K562 (cell line): ENCODE data around the gene ATL1. TPM values are rescaled to one million over a fixed set of nuclear protein-coding genes. Genes with fewer than 3 reads are reported as not detected.

Experiments used
- ARHGAP35 ChIP-seq: fragments of 450-650 bp; IDR thresholded peaks from 2 replicates; pipeline ENCODE4 v1.6.1; 2018; ENCODE audit not compliant: partially characterized antibody
- BHLHE40 ChIP-seq: IDR thresholded peaks from 2 replicates; pipeline ENCODE4 v1.6.1; 2011; ENCODE audit warnings: low read length, improper control_type of control experiment
- CHD4 ChIP-seq: fragments of 200-600 bp; sonication (generic); IDR thresholded peaks from 3 replicates; pipeline ENCODE4 v1.6.1; 2012; ENCODE audit warnings: low read depth, mild to moderate bottlenecking, mixed read lengths, low read length, inconsistent platforms; ENCODE audit not compliant: insufficient read depth, insufficient replicate concordance, poor library complexity, severe bottlenecking
- ELF2 ChIP-seq: fragments of 250-450 bp; sonication (Bioruptor Pico); IDR thresholded peaks from 2 replicates; pipeline ENCODE4 v1.5.0; 2021; ENCODE audit warnings: mild to moderate bottlenecking
- ETV5 ChIP-seq: sonication (generic); formaldehyde crosslinking; IDR thresholded peaks from 2 replicates; pipeline ENCODE4 v1.4.0; 2020; ENCODE audit warnings: low read depth, mild to moderate bottlenecking, missing genetic modification reagents
- FIP1L1 ChIP-seq: fragments of 200-400 bp; formaldehyde crosslinking; IDR thresholded peaks from 2 replicates; pipeline ENCODE4 v1.6.1; 2018; ENCODE audit warnings: mild to moderate bottlenecking, low read depth, low read length; ENCODE audit not compliant: poor library complexity, severe bottlenecking
- FOXK1 ChIP-seq: sonication (generic); formaldehyde crosslinking; IDR thresholded peaks from 2 replicates; pipeline ENCODE4 v1.8.0; 2022; ENCODE audit warnings: missing genetic modification reagents, mild to moderate bottlenecking, borderline replicate concordance
- GTF2A2 ChIP-seq: IDR thresholded peaks from 2 replicates; pipeline ENCODE4 v1.6.1; 2016; ENCODE audit warnings: mild to moderate bottlenecking, missing genetic modification characterization, missing compliant biosample characterization
- IRF2 ChIP-seq: sonication (generic); formaldehyde crosslinking; IDR thresholded peaks from 2 replicates; pipeline ENCODE4 v1.8.1; 2022; ENCODE audit warnings: mild to moderate bottlenecking, missing genetic modification reagents
- MYNN ChIP-seq, 2 experiments: sonication (generic); formaldehyde crosslinking in 1 of 2; IDR thresholded peaks; 2 replicates each; pipeline versions ENCODE4 v1.5.0 to v1.6.1; 2016 to 2020; ENCODE audit warnings: antibody characterized with exemption in 1 of 2, missing genetic modification reagents in 1 of 2
- POLR2A ChIP-seq: fragments of 450-650 bp; conservative IDR thresholded peaks from 2 replicates; pipeline ENCODE4 v1.6.1; 2016
- POU5F1 ChIP-seq: fragments of 150-350 bp; IDR thresholded peaks from 2 replicates; pipeline ENCODE4 v1.6.1; 2014; ENCODE audit warnings: borderline replicate concordance, low read length, low read depth, mild to moderate bottlenecking; ENCODE audit not compliant: partially characterized antibody
- RB1 ChIP-seq: fragments of 450-650 bp; IDR thresholded peaks from 2 replicates; pipeline ENCODE4 v1.6.1; 2017; ENCODE audit warnings: low read depth, mild to moderate bottlenecking
- RBFOX2 ChIP-seq: fragments of 200-400 bp; formaldehyde crosslinking; IDR thresholded peaks from 2 replicates; pipeline ENCODE4 v1.6.1; 2017; ENCODE audit warnings: low read depth, mild to moderate bottlenecking, low read length, moderate library complexity
- RBM14 ChIP-seq: fragments of 200-400 bp; formaldehyde crosslinking; IDR thresholded peaks from 2 replicates; pipeline ENCODE4 v1.6.1; 2018; ENCODE audit warnings: low read depth, mild to moderate bottlenecking, low read length, moderate library complexity, borderline replicate concordance; ENCODE audit not compliant: insufficient read depth
- SMARCE1 ChIP-seq: fragments of 450-650 bp; IDR thresholded peaks from 2 replicates; pipeline ENCODE4 v1.7.1; 2016; ENCODE audit warnings: mild to moderate bottlenecking
- TAF7 ChIP-seq: fragments of 450-650 bp; IDR thresholded peaks from 2 replicates; pipeline ENCODE4 v1.6.1; 2016; ENCODE audit warnings: missing genetic modification characterization, missing compliant biosample characterization
- ZC3H8 ChIP-seq: fragments of 450-650 bp; IDR thresholded peaks from 2 replicates; pipeline ENCODE4 v1.6.1; 2017
- ZNF431 ChIP-seq: sonication (generic); formaldehyde crosslinking; IDR thresholded peaks from 2 replicates; pipeline ENCODE4 v1.8.0; 2022; ENCODE audit warnings: mild to moderate bottlenecking, missing genetic modification reagents
- polyA plus RNA-seq, 8 experiments: library from polyadenylated mRNA; depleted of rRNA in 4 of 8; stranded (reverse) in 5 of 8; unstranded in 3 of 8; fragments of >200 nt; fragmentation: Nextera tagmentation in 2 of 8; fragmentation: Illumina TruSeq in 1 of 8; extraction: Ambion mirVana in 2 of 8; extraction: Trizol in 1 of 8; gene quantifications; 2 replicates each; pipeline versions ENCODE4 v1.2.1 to v1.2.3, GENCODE V29; 2011 to 2014; ENCODE audit warnings: inconsistent platforms in 1 of 8, missing spikeins in 1 of 8
- total RNA-seq, 7 experiments: library from RNA; depleted of rRNA in 6 of 7; stranded (reverse); fragments of >200 nt in 6 of 7; fragmentation: Illumina TruSeq in 2 of 7; extraction: Trizol in 2 of 7; gene quantifications; 2 replicates each; pipeline versions ENCODE4 v1.2.1 to v1.2.3, GENCODE V29; 2011 to 2021; ENCODE audit warnings: low replicate concordance in 1 of 7
- TF ChIP-seq, protein P1 (sequence below): fragments of 450-650 bp; formaldehyde crosslinking; conservative IDR thresholded peaks from 2 replicates; pipeline ENCODE4 v1.4.0; 2022; ENCODE audit warnings: mild to moderate bottlenecking, missing genetic modification characterization
- TF ChIP-seq, protein P2 (sequence below): sonication (generic); formaldehyde crosslinking; IDR thresholded peaks from 2 replicates; pipeline ENCODE4 v1.5.0; 2020; ENCODE audit warnings: missing genetic modification reagents
- TF ChIP-seq, protein P3 (sequence below): fragments of 250-450 bp; sonication (Bioruptor Pico); IDR thresholded peaks from 2 replicates; pipeline ENCODE4 v1.5.1; 2021; ENCODE audit warnings: mild to moderate bottlenecking
- TF ChIP-seq, protein P4 (sequence below): fragments of 250-450 bp; sonication (Bioruptor Pico); IDR thresholded peaks from 2 replicates; pipeline ENCODE4 v1.4.0; 2020; ENCODE audit warnings: borderline replicate concordance

Gene ATL1
- total and polyA plus RNA-seq, 9 of the 15 experiments (the other 6 are each of a cell fraction or from before 2014, with no cell fraction given): 0.04 to 0.16 (median 0.07) TPM; not detected in 4

DNA sequence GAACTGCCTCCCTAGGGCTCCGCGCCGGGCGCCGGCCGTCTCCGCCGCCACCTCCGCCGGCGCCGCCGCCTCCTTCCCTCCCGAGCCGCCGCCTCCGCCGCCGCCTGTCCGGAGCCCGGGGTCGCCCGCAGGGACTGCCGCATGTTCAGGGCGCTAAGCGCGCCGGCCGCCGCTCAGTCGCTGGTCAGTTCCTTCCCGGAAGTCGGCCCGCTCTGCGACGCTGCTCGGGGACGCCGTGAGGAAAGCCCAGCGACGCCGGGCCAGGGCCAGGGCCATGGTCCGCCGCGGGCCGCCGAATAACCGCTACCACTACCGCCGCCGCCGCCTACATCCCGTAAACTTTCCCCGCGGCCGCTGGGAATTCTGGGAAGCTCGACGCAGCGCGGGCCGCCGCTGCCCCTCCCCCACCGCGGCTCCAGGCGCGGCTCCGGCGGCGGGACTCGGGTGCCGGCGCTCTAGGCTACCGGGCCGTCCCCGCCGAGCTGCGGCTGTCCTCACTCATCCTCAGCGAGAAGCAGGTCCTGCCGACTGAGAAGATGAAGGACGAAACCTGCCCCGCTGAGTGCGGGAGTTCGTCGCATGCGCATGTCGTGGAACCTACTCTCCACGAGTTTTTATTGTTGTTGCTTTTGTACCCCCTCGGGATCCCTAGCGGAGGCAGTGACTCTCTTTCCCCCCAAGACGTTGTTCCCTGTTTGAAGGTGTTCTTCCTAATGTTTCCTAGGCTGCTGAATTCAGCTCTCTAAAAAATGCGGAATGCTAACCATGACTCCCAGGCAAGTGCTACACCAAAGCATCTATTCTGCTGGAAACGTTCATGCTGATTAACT, 108.3 kb downstream of the ATL1 start, which contains the start of gene SAV1 (continued):
- no peak for TF ChIP-seq POU5F1
- TF ChIP-seq ARHGAP35: peak; percentile 87
- no peak for TF ChIP-seq FOXK1
- peak; percentile 97 for TF ChIP-seq POLR2A
- TF ChIP-seq SMARCE1: no peak
- TF ChIP-seq BHLHE40: 0 out of 2 replicates have a peak, but pooled peaks have one; percentile 6
- TF ChIP-seq RB1: peak; percentile 77
- peak; percentile 48; the same call in 1 of the 2 replicates for TF ChIP-seq TAF7 (tag)
- peak; percentile 96 for TF ChIP-seq ZC3H8
- no peak for TF ChIP-seq ETV5
- peak; percentile 97 for TF ChIP-seq RBFOX2
- TF ChIP-seq CHD4: no peak
- TF ChIP-seq ELF2 (CRISPR knock-in tag): 0 out of 2 replicates have a peak, but pooled peaks have one; percentile 13
- TF ChIP-seq, protein P1, sequence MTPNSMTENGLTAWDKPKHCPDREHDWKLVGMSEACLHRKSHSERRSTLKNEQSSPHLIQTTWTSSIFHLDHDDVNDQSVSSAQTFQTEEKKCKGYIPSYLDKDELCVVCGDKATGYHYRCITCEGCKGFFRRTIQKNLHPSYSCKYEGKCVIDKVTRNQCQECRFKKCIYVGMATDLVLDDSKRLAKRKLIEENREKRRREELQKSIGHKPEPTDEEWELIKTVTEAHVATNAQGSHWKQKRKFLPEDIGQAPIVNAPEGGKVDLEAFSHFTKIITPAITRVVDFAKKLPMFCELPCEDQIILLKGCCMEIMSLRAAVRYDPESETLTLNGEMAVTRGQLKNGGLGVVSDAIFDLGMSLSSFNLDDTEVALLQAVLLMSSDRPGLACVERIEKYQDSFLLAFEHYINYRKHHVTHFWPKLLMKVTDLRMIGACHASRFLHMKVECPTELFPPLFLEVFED (CRISPR knock-in tag): peak; percentile 93
- TF ChIP-seq, protein P2, sequence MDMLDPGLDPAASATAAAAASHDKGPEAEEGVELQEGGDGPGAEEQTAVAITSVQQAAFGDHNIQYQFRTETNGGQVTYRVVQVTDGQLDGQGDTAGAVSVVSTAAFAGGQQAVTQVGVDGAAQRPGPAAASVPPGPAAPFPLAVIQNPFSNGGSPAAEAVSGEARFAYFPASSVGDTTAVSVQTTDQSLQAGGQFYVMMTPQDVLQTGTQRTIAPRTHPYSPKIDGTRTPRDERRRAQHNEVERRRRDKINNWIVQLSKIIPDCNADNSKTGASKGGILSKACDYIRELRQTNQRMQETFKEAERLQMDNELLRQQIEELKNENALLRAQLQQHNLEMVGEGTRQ: no peak
- TF ChIP-seq, protein P3, sequence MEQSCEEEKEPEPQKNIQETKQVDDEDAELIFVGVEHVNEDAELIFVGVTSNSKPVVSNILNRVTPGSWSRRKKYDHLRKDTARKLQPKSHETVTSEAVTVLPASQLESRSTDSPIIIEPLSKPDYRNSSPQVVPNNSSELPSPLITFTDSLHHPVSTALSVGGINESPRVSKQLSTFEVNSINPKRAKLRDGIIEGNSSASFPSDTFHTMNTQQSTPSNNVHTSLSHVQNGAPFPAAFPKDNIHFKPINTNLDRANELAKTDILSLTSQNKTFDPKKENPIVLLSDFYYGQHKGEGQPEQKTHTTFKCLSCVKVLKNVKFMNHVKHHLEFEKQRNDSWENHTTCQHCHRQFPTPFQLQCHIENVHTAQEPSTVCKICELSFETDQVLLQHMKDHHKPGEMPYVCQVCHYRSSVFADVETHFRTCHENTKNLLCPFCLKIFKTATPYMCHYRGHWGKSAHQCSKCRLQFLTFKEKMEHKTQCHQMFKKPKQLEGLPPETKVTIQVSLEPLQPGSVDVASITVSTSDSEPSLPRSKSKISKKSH (CRISPR knock-in tag): no peak
- TF ChIP-seq FIP1L1: peak; percentile 48
- peak; percentile 81 for TF ChIP-seq GTF2A2 (tag)
- TF ChIP-seq ZNF431: no peak; the same call in 1 of the 2 replicates
- no peak for TF ChIP-seq RBM14
- TF ChIP-seq, protein P4, sequence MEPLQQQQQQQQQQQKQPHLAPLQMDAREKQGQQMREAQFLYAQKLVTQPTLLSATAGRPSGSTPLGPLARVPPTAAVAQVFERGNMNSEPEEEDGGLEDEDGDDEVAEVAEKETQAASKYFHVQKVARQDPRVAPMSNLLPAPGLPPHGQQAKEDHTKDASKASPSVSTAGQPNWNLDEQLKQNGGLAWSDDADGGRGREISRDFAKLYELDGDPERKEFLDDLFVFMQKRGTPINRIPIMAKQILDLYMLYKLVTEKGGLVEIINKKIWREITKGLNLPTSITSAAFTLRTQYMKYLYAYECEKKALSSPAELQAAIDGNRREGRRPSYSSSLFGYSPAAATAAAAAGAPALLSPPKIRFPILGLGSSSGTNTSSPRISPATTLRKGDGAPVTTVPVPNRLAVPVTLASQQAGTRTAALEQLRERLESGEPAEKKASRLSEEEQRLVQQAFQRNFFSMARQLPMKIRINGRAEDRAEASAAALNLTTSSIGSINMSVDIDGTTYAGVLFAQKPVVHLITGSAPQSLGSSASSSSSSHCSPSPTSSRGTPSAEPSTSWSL: 0 out of 2 replicates have a peak, but pooled peaks have one; percentile 52
- no peak for TF ChIP-seq MYNN (IDR thresholded peaks at IDR 0.05)
- no peak for TF ChIP-seq MYNN (CRISPR knock-in tag; IDR thresholded peaks at IDR 0.05)
- no peak for TF ChIP-seq IRF2 (CRISPR knock-in tag)
